NCI-H1436 treated with DMSO at 0.1 percent for 48 hours (cell line): ENCODE results near the gene SORCS2.

Source experiments
- DNase-seq: peaks from one replicate; lab custom pipeline; 2025; lab: John Stamatoyannopoulos, UW

SORCS2 gene

DNA sequence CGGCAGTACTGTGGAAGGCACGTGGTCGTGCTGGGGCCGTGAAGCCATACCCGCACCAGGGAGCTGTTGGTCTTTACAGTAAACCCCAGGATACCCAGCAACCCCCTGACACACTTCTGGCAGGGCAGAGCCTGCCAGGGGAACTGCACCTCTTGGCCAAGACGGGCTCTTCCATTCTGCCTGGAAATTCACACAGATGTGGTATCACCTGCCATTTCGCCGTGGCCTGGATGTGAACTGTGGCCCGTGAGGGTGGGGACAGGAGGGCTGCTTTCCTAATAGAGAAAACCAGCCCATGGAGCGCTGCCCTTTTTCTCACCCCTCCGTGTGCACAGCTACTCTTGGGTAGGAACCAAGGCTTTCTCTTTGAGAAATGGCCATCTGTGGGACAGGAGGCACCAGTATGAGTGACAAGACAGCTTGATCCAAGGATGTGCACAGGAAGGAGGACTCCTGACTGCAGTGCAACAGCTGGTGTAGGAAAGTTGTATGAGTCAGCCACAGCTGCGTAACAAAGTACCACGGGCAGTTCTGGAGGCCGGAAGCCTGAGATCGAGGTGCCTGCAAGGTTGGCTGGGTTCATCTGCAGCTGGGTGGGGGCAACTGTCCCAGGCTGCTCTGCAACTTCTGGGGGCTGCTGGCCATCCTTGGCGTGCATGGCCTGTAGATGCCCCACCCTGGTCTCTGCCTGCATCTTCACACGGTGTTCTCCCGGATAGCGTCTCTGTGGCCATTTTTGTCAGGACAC, 146.7 kb downstream of the SORCS2 start:
- DNase-seq, result no peak

GRCh38 chr4:7339751-7340552, 147.6 kb downstream of the SORCS2 start:
- DNase-seq, result no peak

DNA sequence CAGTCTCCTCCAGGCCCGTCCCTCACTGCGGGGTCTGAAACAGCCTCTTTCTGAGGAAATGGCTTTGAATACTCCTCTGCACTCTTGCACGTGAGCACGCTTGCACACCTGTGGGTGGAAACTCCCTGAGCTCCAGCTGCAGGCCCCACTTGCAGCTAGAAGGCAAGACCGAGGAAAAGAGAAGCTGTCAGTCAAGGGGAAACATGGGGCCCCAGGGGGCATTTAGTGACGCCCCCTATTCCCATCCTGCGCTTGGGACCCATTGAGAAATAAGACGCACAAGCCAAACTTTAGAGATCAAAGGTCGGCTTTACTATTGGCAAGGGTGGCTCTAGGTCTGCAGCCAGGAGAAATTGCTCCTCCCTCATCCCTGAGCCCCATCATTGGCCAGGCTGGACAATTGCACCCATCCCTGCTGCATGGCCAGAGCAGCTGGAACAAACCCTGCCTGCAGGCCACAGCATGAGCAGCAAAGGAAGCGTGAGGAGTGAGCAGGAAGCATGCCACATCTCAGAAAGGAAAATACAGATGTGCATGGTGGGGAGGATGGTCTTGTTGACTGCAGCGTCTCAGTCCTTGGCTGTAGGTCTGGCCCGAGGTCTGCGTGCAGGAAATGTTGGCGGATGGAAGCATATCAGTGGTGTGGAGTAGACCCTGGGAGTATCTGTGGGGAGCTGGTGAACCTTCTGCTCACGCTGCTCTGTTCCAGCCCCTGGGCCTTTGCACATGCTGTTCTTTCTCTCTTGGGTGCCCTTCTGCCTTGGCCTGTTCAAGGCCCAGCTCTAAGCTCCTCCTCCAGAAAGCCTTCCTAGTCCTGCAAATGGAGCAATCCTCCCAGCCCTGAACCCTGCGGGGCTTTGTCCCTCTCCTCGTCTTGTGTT, 148.5 kb downstream of the SORCS2 start:
- DNase-seq, result no peak

- DNase-seq, result no peak
These were observed 149.3 kb downstream of the SORCS2 start for GRCh38 chr4:7341491-7342222.

GRCh38 chr4:7342223-7343080, 150.1 kb downstream of the SORCS2 start:
- no peak for DNase-seq

GRCh38 chr4:7343081-7343655, 150.8 kb downstream of the SORCS2 start:
- no peak for DNase-seq

DNA sequence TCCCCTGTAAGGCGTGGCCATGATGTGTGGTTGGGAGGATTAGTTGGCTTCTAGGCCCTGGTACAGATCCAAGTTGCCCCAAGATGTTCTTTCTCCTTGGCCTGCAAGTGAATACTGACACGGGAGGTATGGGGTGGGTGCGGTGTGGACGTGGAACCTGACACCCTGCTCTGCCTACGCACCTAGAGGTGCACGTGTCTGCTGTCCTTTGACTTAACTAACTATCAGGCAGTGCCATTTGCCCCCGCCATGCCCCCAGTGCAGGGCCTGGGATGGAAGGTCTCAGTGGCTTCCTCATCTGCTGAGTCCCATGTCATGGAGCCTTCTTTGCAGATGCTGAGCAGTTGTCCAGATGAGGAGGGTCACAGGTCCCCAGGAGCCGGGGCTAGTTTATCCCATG, 151.6 kb downstream of the SORCS2 start:
- DNase-seq, result no peak

- no peak for DNase-seq
These were observed 152.4 kb downstream of the SORCS2 start for GRCh38 chr4:7344636-7345155.

GRCh38 chr4:7347981-7348380, 155.6 kb downstream of the SORCS2 start:
- DNase-seq, result no peak

GRCh38 chr4:7348946-7349900, 156.9 kb downstream of the SORCS2 start:
- DNase-seq, result no peak

GRCh38 chr4:7350396-7350795, 158.1 kb downstream of the SORCS2 start:
- no peak for DNase-seq

DNA sequence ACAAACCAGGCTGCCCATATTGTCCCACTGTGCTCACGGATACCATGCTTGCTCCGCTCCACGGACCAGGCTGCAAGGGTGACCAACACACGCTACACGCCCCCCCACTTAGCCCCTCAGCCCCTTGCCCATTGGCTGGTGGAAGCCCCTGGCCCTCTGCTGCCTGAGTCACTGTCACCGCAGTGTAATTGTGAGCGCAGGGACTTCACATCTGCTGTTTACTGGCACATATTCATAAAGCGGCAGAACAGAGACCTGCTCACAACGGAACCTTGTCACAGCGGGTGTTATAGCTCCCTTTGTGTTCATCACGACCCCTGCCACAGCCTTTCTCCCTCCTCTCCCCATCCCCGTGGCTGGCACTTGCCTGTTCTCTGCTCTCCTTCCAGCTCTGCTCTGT, 158.7 kb downstream of the SORCS2 start:
- DNase-seq, result no peak

DNA sequence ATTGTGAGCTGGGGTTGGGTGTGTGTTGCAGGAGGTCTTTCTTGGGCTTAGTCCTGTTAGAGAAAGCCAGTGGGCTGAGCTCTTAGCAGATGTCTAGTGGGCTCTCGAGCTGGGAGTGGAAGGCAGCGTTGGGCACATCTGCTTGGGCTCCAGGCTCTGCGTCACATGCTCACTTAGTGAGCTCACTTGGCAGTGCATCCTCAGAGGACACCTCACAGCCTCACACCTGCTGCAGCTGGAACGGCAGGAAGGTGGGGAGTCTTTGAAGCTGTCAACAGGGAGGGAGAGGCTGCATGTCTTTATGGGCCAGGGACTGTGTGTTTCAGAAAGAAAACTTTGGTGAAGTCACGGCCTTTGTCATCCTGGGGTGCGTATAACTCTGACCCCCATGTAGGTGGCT, 160.1 kb downstream of the SORCS2 start:
- DNase-seq, result no peak

DNA sequence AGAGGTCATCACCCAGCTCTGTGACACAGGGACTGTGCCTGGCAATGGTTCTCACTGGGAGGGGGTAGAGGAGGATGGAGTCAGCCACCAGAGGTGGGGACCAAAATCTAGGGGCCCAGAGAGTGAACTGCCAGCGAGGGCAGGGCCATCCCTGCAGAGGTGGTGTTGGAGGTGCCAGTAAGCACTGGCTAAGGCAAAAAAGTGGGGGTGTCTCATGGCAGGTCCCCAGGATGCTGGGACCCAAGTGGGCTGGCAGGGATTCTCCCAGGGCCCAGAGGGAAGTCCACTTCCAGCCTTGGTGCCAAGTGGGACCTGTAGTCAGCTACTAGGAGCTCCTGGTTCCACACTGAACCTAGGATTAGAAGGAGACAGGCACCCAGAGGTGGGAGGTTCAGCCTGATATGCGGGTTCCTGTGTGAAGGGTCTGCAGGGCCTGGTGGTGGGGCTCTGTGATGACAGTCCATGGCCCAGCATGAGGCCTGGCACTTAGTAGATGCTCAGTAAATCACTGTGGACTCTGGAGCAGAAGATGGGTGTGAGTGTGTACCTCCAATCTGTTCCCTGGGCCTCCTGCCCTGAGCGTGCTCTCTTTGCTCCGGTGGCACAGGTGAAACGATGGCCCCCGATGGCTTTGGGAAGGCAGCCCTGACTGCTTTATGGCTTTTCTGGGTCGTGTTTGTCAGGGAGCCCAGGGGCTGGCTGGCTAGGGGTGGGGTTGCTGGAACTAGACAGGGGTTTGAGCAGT, 160.9 kb downstream of the SORCS2 start:
- DNase-seq, result no peak

GRCh38 chr4:7353846-7354610, 161.7 kb downstream of the SORCS2 start:
- DNase-seq, result no peak

GRCh38 chr4:7354927-7355326, 162.6 kb downstream of the SORCS2 start:
- DNase-seq, result no peak

GRCh38 chr4:7355795-7356194, 163.5 kb downstream of the SORCS2 start:
- DNase-seq, result no peak
